Right atrium auricular region (tissue), 2 donors: ENCODE measurements around the gene LPP. TPM values are rescaled to one million over a fixed set of nuclear protein-coding genes. Genes with fewer than 3 reads are reported as not detected.
A peak's percentile ranks its signal among the peaks of the same experiment; 100 is the strongest.

ENCODE experiments used
- DNase-seq: peaks from one replicate; pipeline ENCODE4 v3.0.0-alpha.2; 2019; ENCODE audit warnings: low spot score
- H3K27ac ChIP-seq, 2 donors: fragments of 200-600 bp; sonication (generic); 1 replicate in 1 of 2; 2 replicates in 1 of 2; pipeline ENCODE4 v1.5.1; 2016 to 2019
- H3K27me3 ChIP-seq, 2 donors: fragments of 200-600 bp; sonication (generic); one replicate each; pipeline versions ENCODE4 v1.5.1 to v1.6.0; 2017 to 2019
- H3K36me3 ChIP-seq: fragments of 200-600 bp; sonication (generic); one replicate; pipeline ENCODE4 v1.5.1; 2016
- H3K4me1 ChIP-seq, 2 donors: fragments of 200-600 bp; sonication (generic); one replicate each; pipeline versions ENCODE4 v1.5.1 to v1.6.0; 2017 to 2019
- H3K4me3 ChIP-seq, 2 donors: fragments of 200-600 bp; sonication (generic); 1 replicate in 1 of 2; 2 replicates in 1 of 2; pipeline ENCODE4 v1.5.1; 2017 to 2019; ENCODE audit warnings: mild to moderate bottlenecking in 1 of 2, moderate library complexity in 1 of 2
- H3K9me3 ChIP-seq, 2 donors: fragments of 200-600 bp; sonication (generic); one replicate each; pipeline ENCODE4 v1.5.1; 2019
- CTCF ChIP-seq, 2 donors: fragments of 200-600 bp; sonication (generic); IDR thresholded peaks; one replicate each; pipeline ENCODE4 v1.5.1; 2019; ENCODE audit warnings: antibody characterized with exemption in 2 of 2
- total RNA-seq, 2 donors: library from RNA; depleted of rRNA; stranded (reverse); fragments of >200 nt; gene quantifications; one replicate each; pipeline ENCODE4 v1.1.0, GENCODE V29; 2016

LPP gene
- total RNA-seq, 2 donors from 2014 or later: 117 to 186 TPM

GRCh38 chr3:188240189-188240981 lies 86.4 kb downstream of the LPP start:
- H3K4me1 ChIP-seq: peaks cover 0 to 55% of the 10 kb centered on the region in 2 donors
- peak overlapping the region; percentile 74 to 93 for H3K27ac ChIP-seq
- H3K4me3 ChIP-seq: no peak overlapping the region
- TF ChIP-seq CTCF (IDR thresholded peaks at IDR 0.05): no peak
- no peak for DNase-seq
- peaks cover 8% of the 10 kb centered on the region for H3K36me3 ChIP-seq
- no peaks in the 10 kb centered on the region for H3K9me3 ChIP-seq
- H3K27me3 ChIP-seq: no peaks in the 10 kb centered on the region

- Histone ChIP-seq H3K27me3 (no peaks in the 10 kb centered on the region), H3K4me1 (peaks cover 0 to 62% of the 10 kb centered on the region in 2 donors), H3K4me3 (no peak overlapping the region), H3K27ac (peak overlapping the region; percentile 74 to 93), H3K36me3 (peaks cover 8% of the 10 kb centered on the region), H3K9me3 (no peaks in the 10 kb centered on the region)
- DNase-seq: no peak
- TF ChIP-seq CTCF (IDR thresholded peaks at IDR 0.05): no peak
Observed at GRCh38 chr3:188241072-188241471, 87.1 kb downstream of the LPP start.

GRCh38 chr3:188241883-188242282 lies 87.9 kb downstream of the LPP start:
- no peak for DNase-seq
- Histone ChIP-seq H3K4me3 (no peak overlapping the region), H3K27ac (peak overlapping the region; percentile 74 to 93), H3K9me3 (no peaks in the 10 kb centered on the region), H3K27me3 (no peaks in the 10 kb centered on the region), H3K4me1 (peaks cover 0 to 70% of the 10 kb centered on the region in 2 donors), H3K36me3 (peaks cover 8% of the 10 kb centered on the region)
- no peak for TF ChIP-seq CTCF (IDR thresholded peaks at IDR 0.05)

- no peak overlapping the region for H3K4me3 ChIP-seq
- H3K36me3 ChIP-seq: peaks cover 8% of the 10 kb centered on the region
- TF ChIP-seq CTCF (IDR thresholded peaks at IDR 0.05): no peak
- no peaks in the 10 kb centered on the region for H3K27me3 ChIP-seq
- DNase-seq: no peak
- peak overlapping the region; percentile 74 to 93 for H3K27ac ChIP-seq
- H3K9me3 ChIP-seq: no peaks in the 10 kb centered on the region
- H3K4me1 ChIP-seq: peaks cover 0 to 73% of the 10 kb centered on the region in 2 donors
Observed at GRCh38 chr3:188242436-188243123, 88.6 kb downstream of the LPP start.

- no peak for DNase-seq
- Histone ChIP-seq H3K4me3 (no peak overlapping the region), H3K27ac (peak overlapping the region; percentile 74 to 93), H3K4me1 (peaks cover 0 to 73% of the 10 kb centered on the region in 2 donors), H3K9me3 (no peaks in the 10 kb centered on the region), H3K36me3 (peaks cover 8% of the 10 kb centered on the region), H3K27me3 (no peaks in the 10 kb centered on the region)
- no peak for TF ChIP-seq CTCF (IDR thresholded peaks at IDR 0.05)
Observed at GRCh38 chr3:188243124-188243795, 89.3 kb downstream of the LPP start.
